HG02852 (cell line): Measurements from ENCODE around the gene IFT122.

Source experiments
- ATAC-seq: cut with Tn5 transposase; IDR thresholded peaks from one replicate; pipeline ENCODE4 v1.9.1; 2021; ENCODE audit warnings: mild to moderate bottlenecking, moderate library complexity; ENCODE audit not compliant: unreplicated experiment

The IFT122 gene

DNA sequence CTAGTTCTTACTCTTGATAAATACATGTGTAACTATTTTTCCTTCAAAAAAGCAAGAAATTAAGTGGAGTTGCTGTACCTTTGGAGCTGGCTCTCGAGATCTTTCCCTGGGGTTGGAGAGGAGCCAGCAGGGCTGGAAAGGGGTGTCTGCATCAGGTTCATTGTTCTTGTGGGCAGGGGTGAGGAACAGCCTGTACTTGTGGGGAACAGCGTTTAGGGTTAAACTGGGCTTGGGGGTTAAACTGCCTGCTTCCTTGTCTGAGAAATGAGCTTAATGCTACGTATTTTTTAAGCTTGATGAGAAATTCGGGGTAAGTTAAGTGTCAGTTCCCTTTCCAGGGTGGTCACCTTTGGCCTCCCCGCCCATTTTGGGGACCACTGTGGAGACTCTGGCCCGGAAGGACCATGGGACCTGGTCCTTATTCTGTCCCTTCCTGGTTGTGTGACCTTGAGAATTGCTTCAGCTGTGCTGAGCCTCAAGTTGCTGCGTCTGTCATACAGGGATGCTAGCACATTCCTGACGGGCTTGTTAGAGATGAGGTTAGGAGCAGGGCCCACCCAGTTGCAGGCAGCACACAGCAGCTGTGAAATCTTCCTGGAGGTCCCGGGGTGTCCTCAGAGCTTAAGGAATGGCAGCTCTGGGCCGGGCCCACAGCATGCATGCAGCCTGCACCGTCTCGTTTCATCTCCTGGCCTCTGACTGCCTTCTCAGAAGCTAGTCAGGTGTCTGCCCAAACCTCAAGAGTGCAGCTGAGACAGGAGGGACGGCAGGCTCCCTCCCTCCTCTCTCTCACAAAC, 114.5 kb downstream of the IFT122 start:
- no peak for ATAC-seq

DNA sequence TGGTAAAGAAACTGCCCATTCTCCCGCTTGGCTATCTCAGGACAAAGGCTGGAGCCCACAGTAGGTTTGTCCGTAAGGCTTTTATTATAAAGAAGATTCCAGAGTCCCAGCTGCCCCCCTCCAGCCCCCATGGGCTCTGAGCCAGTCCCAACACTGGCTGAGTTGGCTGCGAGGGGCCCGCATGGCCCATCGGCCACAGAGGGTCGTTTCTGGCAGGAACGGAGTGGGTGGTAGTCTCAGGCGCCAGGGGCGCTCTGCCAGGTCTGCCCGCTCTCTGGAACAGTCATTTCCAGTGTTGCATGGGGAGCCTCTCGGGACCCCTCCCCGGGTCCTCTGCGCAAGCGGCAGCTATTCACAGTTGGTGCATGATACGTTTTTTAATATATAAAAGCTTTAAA, 115.1 kb downstream of the IFT122 start:
- ATAC-seq, result no peak

DNA sequence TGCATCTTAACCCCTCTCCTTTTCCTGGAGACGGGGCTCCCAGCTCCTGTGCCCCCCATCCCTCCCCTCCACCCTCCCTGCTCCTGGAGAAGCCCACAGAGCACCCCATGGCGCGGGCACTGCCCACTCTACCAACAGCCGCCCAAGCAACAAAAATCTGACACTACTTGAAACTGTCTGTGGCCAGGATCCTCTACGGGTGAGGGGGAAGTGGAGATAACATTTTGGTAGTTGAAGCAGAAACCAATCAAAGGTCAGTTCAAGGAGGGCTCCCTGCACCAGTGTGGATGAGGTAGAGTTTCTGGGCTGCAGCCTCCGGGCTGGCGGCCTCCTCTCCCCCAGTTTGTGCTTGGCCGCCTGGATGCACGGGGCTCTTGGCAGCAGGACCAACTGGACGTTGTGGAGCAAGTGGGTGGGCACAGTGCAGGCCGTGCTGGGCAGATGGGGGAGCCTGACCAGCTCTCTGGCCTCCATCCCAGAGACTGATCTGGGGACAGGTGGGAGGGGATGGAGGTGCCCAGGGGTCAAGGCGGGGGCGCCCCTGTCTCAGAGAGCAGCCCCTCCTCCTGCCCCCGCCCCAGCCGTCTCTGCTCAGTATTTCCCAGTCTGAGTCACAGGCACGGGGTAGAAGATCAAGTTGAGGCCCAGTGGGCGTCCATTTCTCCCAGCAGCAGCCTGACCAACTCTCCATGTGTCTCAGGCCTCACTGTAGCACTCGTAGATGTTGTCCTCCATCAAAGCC, 115.8 kb downstream of the IFT122 start:
- ATAC-seq, result no peak

DNA sequence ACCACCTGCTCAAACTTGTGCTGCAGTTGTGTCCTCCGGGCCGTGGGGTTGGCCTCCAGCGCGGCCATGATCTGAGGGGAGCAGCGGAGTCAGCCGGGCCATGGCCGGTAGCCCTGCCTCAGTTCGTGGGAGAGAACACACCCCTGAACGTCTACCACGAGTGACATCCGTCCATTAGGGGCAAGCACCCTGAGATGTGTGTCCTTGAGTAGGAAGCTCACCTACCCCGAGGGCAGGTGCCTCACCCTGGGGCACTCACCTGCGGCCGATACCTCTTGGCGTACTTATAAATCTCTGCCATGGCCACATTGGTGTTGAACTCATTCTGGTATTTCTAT, 116.3 kb downstream of the IFT122 start:
- ATAC-seq, result no peak

GRCh38 chr3:129556890-129557547, 117.0 kb downstream of the IFT122 start:
- ATAC-seq, result no peak

DNA sequence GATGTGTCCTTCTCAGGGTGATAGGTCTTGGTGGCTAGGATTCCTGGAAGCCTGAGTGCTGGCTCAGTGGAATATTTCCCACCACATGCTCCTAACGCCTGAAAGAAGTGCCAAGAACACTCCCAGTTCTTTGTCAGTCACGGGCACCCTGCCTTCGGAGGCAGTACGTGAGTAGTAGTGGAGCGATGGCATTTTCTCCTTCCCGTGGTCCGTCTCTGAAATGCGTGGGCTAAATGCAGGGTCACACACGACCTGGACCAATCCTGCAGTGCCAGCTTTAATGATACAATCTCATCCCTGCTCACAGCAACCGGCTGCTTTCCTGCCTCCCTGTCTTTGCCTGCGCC, 117.5 kb downstream of the IFT122 start:
- ATAC-seq, result no peak

- ATAC-seq, result no peak
Measured at GRCh38 chr3:129558081-129558771, 118.2 kb downstream of the IFT122 start.

DNA sequence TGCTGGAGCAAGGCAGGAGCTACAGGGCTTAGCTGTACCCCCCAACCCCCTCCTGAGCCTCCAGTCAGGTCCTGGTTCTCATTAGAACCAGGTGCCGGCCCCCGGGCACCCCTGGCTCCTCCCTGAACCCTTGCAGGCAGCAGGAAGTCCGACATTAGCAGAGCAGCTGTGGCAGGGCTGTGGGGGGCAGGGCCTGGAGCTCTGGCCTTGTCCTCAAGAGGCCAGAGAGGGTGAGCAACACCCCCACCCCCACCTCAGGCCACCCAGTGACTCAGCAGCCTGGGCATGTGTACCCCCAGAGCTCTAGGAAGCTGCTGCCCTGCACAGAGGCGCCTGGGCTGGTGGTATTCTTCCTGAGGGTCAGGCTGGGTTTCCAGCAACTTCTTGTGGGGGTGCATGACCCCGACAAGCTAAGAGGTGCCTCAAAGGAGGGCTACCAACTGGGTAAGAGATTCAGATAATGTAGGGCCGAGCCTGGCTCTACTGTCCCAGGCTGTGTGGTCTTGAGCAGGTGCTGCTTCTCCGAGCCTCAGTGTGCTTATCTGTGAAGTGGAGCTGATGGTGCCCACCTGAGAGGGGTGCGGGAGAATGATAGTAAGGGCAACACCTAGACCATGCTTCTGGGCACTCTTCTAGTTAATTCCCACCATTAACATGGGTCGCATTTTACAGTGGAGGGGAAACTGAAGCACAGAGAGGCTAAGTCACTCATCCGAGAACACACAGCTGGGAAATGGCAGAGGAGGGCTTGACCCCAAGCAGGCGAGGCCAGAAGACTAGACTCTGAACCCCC, 118.9 kb downstream of the IFT122 start:
- ATAC-seq, result no peak

- no peak for ATAC-seq
Measured at GRCh38 chr3:129559565-129560079, 119.6 kb downstream of the IFT122 start.

- no peak for ATAC-seq
Measured at GRCh38 chr3:129560269-129560787, 120.3 kb downstream of the IFT122 start.

DNA sequence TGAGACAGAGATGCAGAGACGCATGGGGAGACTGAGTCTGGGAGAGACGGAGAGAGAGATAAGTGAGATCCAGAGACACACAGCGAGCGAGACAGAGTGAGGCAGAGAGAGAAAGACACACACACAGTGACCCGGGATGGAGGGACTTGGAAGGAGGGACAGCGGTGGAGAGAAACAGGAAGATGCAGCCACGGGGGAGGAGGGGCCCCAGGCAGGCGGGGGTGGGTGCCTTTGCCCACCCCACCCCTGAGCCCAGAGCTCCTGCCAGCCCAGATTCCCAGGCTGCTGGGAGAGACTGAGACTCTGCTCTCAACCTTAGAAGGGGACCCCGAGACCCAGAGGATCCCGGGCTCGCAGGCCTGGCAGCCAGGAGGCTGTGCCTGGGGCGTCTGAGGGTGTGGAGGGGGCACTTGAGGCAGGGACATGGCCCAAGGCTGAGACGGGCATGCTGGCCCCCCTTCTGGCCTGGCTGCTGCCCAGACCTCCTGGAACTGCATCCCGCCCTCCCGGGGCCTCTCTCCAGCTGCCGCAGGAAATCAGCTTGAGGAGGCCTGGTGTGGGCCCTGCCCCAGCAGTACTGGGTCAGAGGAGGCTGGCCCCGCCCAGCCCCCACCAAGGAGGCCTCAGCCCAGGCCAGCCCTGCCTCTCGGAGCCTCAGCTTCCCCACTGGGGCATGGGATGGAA, 121.0 kb downstream of the IFT122 start:
- ATAC-seq, result no peak

DNA sequence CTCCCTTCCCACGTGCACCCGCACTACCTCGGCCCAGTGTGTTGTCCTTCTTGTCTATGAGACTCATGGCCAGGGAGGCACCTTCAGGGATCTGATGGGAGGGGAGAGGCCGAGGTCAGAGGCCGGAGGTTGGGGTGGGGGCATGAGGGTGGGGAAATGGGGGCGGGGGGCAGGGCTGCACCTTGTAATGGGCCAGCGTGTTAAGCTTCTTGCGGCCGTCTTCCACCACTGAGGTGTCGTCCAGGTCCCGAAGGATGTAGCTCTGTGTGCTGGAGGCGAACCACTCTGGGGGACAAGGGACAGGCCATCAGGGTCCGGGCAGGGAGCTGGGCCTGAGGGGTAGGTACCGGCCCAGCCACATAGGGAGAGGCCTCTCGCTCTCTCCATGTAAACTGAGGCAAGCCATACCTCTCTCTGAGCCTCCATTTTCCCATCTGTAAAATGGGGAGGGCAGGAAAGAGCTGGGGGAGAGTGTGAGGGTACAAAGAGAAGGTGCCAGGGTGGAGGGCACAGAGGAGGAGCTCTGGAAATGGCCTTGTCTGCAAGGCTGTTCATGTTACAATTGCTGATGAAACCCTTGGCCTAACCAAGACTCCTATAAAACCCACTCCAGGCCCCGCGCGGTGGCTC, 121.7 kb downstream of the IFT122 start:
- no peak for ATAC-seq

- no peak for ATAC-seq
Measured at GRCh38 chr3:129562803-129563202, 122.8 kb downstream of the IFT122 start.

GRCh38 chr3:129563332-129563731, 123.3 kb downstream of the IFT122 start:
- no peak for ATAC-seq

DNA sequence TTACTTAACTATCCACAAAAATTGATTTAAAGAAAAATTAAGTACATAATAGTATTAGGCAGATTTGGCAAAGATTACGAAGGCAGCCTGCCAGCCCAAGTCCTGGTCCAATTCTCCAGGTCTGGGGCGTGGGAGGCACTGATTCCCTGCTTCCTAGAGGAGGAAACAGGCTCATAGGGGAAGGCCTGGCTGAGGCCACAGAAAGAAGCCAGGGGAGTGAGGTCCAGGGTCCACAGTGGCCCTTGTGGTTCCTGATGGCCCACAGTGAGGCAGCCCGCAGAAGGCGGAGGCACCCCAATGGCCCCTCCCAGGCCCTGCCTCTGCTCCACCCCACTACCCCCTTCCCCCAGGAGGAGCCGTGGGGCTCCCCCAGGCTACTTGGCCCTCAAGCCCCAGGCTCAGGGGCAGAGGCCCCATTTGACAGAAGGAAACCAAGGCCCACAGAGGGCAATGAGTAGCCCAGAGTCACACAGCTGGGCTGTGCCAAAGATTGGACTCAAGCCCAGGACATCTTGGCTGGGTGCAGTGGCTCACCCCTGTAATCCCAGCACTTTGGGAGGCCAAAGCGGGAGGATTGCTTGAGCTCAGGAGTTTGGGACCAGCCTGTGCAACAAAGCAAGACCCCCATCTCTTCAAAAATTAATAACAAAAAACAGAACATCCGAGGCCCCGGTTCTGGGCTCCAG, 124.0 kb downstream of the IFT122 start:
- no peak for ATAC-seq

- ATAC-seq, result no peak
Measured at GRCh38 chr3:129564981-129565644, 125.1 kb downstream of the IFT122 start.

- ATAC-seq, result no peak
Measured at GRCh38 chr3:129565902-129566301, 125.9 kb downstream of the IFT122 start.

DNA sequence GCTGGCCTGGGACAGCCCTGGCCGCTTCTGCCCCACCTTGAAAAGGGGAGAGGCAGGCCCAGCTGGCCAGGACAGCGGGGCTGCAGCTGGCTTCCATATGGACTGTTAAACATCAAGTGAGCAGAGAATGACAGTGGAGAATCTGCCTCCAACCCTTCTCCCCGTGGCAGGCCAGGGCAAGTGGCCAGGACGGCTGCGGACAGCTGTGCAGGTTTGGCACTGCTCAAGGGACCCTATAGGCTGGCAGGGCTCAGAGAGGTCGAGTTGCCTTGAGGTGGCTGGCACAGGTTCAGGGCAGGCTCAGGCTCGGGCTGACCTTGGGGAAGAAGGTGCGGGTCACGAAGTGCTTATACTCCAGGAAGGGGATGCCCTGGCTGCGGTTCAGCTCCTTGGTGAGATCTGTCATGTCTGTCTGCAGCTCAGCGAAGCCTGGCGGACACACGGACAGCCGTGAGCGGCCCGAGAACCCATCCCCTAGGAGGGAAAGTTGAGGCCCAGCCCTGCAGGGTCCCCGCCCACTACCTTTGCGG, 127.2 kb downstream of the IFT122 start:
- ATAC-seq, result no peak
